Karpas-422 (cell line): ENCODE data around the gene CPT2. TPM values are rescaled to one million over a fixed set of nuclear protein-coding genes. Genes with fewer than 3 reads are reported as not detected.

Experiments used
- DNase-seq: peaks from one replicate; pipeline ENCODE4 v3.0.0-alpha.2; 2015
- H2AFZ ChIP-seq: fragments of 200-600 bp; sonication (generic); 2 replicates; pipeline ENCODE4 v1.6.1; 2014; ENCODE audit warnings: antibody characterized with exemption, low read length, mixed read lengths
- H3K27ac ChIP-seq: fragments of 200-600 bp; sonication (generic); 2 replicates; pipeline ENCODE4 v1.5.1; 2014; ENCODE audit warnings: mild to moderate bottlenecking, low read length, moderate library complexity
- H3K27me3 ChIP-seq: fragments of 200-600 bp; sonication (generic); 2 replicates; pipeline ENCODE4 v1.6.1; 2014; ENCODE audit warnings: low read length, mixed read lengths
- H3K36me3 ChIP-seq: fragments of 200-600 bp; sonication (generic); 2 replicates; pipeline ENCODE4 v1.6.1; 2014; ENCODE audit warnings: low read length, mixed read lengths; ENCODE audit not compliant: insufficient read depth
- H3K4me1 ChIP-seq: fragments of 200-600 bp; sonication (generic); 2 replicates; pipeline ENCODE4 v1.6.1; 2014; ENCODE audit warnings: mild to moderate bottlenecking, low read length, mixed read lengths
- H3K4me2 ChIP-seq: fragments of 200-600 bp; sonication (generic); 2 replicates; pipeline ENCODE4 v1.6.1; 2014; ENCODE audit warnings: low read length, low read depth, mild to moderate bottlenecking; ENCODE audit not compliant: poor library complexity, severe bottlenecking
- H3K4me3 ChIP-seq: fragments of 200-600 bp; sonication (generic); 2 replicates; pipeline ENCODE4 v1.5.1; 2014; ENCODE audit warnings: mild to moderate bottlenecking, antibody characterized with exemption, low read length, mixed read lengths
- H3K79me2 ChIP-seq: fragments of 200-600 bp; sonication (generic); 2 replicates; pipeline ENCODE4 v1.6.1; 2014; ENCODE audit warnings: mild to moderate bottlenecking, low read length, mixed read lengths
- H3K9ac ChIP-seq: fragments of 200-600 bp; sonication (generic); 2 replicates; pipeline ENCODE4 v1.6.0; 2014; ENCODE audit warnings: low read length
- H3K9me2 ChIP-seq: fragments of 200-600 bp; sonication (generic), shearing (Covaris generic); replicated peaks from 2 replicates; pipeline ENCODE4 v1.6.0; 2014; ENCODE audit warnings: mild to moderate bottlenecking, low read length, moderate library complexity; ENCODE audit not compliant: insufficient read depth
- H3K9me3 ChIP-seq: fragments of 300-700, 200-600 bp; sonication (generic); 2 replicates; pipeline ENCODE4 v1.6.1; 2014; ENCODE audit warnings: low read length, mixed read lengths
- H4K20me1 ChIP-seq: fragments of 200-600 bp; sonication (generic); 2 replicates; pipeline ENCODE4 v1.6.1; 2014; ENCODE audit warnings: mild to moderate bottlenecking, antibody characterized with exemption, low read length, low read depth; ENCODE audit not compliant: insufficient read depth
- total RNA-seq: library from RNA; depleted of rRNA; stranded (reverse); fragments of >200 nt; shearing (Covaris generic); gene quantifications from 2 replicates; pipeline ENCODE4 v1.2.3, GENCODE V29; 2014; ENCODE audit warnings: low replicate concordance

The CPT2 gene
- total RNA-seq, 1 experiment from 2014 or later = 37.3 TPM

- Histone ChIP-seq H3K9ac (no peak overlapping the region), H3K9me2 (no peaks in the 10 kb centered on the region), H3K27ac (no peak overlapping the region), H3K79me2 (no peaks in the 10 kb centered on the region), H3K36me3 (no peaks in the 10 kb centered on the region), H2AFZ (no peak overlapping the region), H3K27me3 (no peaks in the 10 kb centered on the region), H3K4me2 (no peak overlapping the region), H3K9me3 (no peaks in the 10 kb centered on the region), H3K4me3 (no peak overlapping the region), H3K4me1 (no peaks in the 10 kb centered on the region), H4K20me1 (no peaks in the 10 kb centered on the region)
- DNase-seq = no peak
Observed at GRCh38 chr1:53186533-53186932, 10.1 kb upstream of the CPT2 start.

GRCh38 chr1:53187401-53187800 lies 9.2 kb upstream of the CPT2 start:
- H3K4me2 ChIP-seq = no peak overlapping the region
- H3K36me3 ChIP-seq = no peaks in the 10 kb centered on the region
- H3K9me2 ChIP-seq = no peaks in the 10 kb centered on the region
- H3K79me2 ChIP-seq = no peaks in the 10 kb centered on the region
- H3K27ac ChIP-seq = no peak overlapping the region
- H3K9ac ChIP-seq = no peak overlapping the region
- DNase-seq = no peak
- H3K4me3 ChIP-seq = no peak overlapping the region
- no peaks in the 10 kb centered on the region for H3K9me3 ChIP-seq
- no peaks in the 10 kb centered on the region for H3K4me1 ChIP-seq
- H4K20me1 ChIP-seq = no peaks in the 10 kb centered on the region
- no peaks in the 10 kb centered on the region for H3K27me3 ChIP-seq
- H2AFZ ChIP-seq = no peak overlapping the region

DNA sequence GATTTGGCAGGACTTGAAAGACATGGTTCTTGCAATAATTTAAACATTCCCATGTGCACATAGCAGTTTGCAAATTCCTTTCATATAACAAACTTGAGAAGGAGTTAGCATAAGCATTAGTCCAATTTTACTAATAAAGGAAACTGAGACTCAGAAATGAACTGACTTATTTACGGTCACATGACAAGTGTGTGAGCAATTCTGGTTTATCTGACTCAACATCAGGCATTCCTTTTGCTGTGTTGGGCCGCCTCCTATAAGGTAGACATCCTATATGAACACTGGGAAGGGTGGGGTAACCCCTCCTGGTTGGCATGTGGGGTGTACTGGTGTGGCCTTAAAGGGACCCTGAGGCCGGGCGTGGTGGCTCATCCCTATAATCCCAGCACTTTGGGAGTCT lies 8.5 kb upstream of the CPT2 start:
- Histone ChIP-seq H4K20me1 (no peaks in the 10 kb centered on the region), H2AFZ (no peak overlapping the region), H3K9me2 (no peaks in the 10 kb centered on the region), H3K79me2 (no peaks in the 10 kb centered on the region), H3K36me3 (no peaks in the 10 kb centered on the region), H3K27me3 (no peaks in the 10 kb centered on the region), H3K9ac (no peak overlapping the region), H3K4me3 (no peak overlapping the region), H3K27ac (no peak overlapping the region), H3K4me2 (no peak overlapping the region), H3K9me3 (no peaks in the 10 kb centered on the region), H3K4me1 (no peaks in the 10 kb centered on the region)
- DNase-seq = no peak

DNA sequence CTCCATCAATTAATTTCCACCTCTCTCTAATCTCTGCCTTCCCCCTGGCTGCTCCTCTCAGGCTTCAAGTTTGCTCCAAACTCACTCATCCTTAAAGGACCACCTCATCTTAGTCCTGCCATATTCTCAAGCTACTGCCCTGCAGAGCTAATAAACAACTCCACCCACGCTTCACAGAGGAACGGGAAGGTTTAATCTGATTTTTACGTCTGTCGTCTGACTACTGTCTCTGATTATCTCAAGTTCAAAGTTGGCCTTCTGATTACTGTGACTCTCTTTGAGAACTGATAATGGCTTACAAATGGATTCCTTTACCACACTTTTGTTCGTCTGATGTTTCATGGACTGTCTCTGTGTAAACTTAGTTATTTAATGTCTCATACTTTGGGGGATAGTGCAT lies 7.6 kb upstream of the CPT2 start:
- Histone ChIP-seq H2AFZ (no peak overlapping the region), H3K9me2 (no peaks in the 10 kb centered on the region)

GRCh38 chr1:53190210-53190611 lies 6.4 kb upstream of the CPT2 start:
- Histone ChIP-seq H3K9ac (no peak overlapping the region), H2AFZ (no peak overlapping the region), H3K9me3 (no peaks in the 10 kb centered on the region), H3K4me3 (no peak overlapping the region), H3K4me1 (no peaks in the 10 kb centered on the region), H3K9me2 (no peaks in the 10 kb centered on the region), H3K79me2 (no peaks in the 10 kb centered on the region), H3K27ac (no peak overlapping the region), H3K4me2 (no peak overlapping the region), H3K36me3 (no peaks in the 10 kb centered on the region), H4K20me1 (no peaks in the 10 kb centered on the region), H3K27me3 (no peaks in the 10 kb centered on the region)
- no peak for DNase-seq

More for the DNA sequence above, 7.6 kb upstream of the CPT2 start:
- Histone ChIP-seq H3K79me2 (no peaks in the 10 kb centered on the region), H3K4me1 (no peaks in the 10 kb centered on the region), H3K9ac (no peak overlapping the region), H4K20me1 (no peaks in the 10 kb centered on the region), H3K27ac (no peak overlapping the region), H3K27me3 (no peaks in the 10 kb centered on the region), H3K4me3 (no peak overlapping the region), H3K36me3 (no peaks in the 10 kb centered on the region), H3K9me3 (no peaks in the 10 kb centered on the region), H3K4me2 (no peak overlapping the region)
- no peak for DNase-seq

GRCh38 chr1:53195246-53196016 lies 1.2 kb upstream of the CPT2 start:
- Histone ChIP-seq H3K4me1 (peaks cover 29% of the 10 kb centered on the region), H3K36me3 (no peaks in the 10 kb centered on the region), H3K4me2 (no peak overlapping the region), H3K9me3 (no peaks in the 10 kb centered on the region), H3K27ac (no peak overlapping the region), H3K9me2 (no peaks in the 10 kb centered on the region), H2AFZ (no peak overlapping the region), H3K79me2 (peaks cover 31% of the 10 kb centered on the region), H3K27me3 (no peaks in the 10 kb centered on the region), H3K4me3 (no peak overlapping the region), H4K20me1 (no peaks in the 10 kb centered on the region; the same call in 1 of the 2 replicates), H3K9ac (no peak overlapping the region)
- DNase-seq = no peak

DNA sequence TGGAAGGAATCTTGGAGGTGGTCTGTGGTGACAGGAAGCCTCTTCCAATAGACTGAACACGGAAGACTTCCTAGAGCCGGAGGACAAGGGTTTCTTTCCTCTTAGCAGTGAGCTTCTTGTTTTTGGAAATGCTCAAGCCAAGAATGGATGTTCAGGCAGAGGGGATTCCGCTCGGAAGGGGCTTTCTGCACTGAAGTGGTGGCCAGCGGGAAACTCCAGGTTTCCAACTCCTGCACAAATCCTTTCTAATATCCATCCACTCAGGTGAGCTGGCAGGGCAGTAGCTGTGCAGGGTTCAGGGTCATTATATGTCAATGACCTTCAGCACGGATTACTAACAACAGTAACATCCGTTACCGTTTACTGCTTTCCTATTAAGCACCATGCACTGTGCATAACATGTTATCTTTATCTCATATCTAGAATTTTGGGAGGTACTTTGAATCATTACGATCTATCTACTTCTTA lies 573 bp upstream of the CPT2 start:
- Histone ChIP-seq H3K79me2 (peaks cover 34% of the 10 kb centered on the region), H4K20me1 (no peaks in the 10 kb centered on the region; the same call in 1 of the 2 replicates), H2AFZ (peak overlapping the region; percentile 78; the same call in 1 of the 2 replicates), H3K4me3 (peak overlapping the region; percentile 95), H3K36me3 (0 out of 2 replicates have a peak, but pooled peaks cover 5% of the 10 kb centered on the region), H3K27me3 (no peaks in the 10 kb centered on the region), H3K9me3 (no peaks in the 10 kb centered on the region), H3K4me2 (peak overlapping the region; percentile 97), H3K9me2 (no peaks in the 10 kb centered on the region), H3K9ac (peak overlapping the region; percentile 98), H3K4me1 (peaks cover 29% of the 10 kb centered on the region), H3K27ac (no peak overlapping the region)
- no peak for DNase-seq

GRCh38 chr1:53197291-53198200 lies 922 bp downstream of the CPT2 start:
- no peaks in the 10 kb centered on the region for H3K9me3 ChIP-seq
- H3K27ac ChIP-seq = peak overlapping the region; percentile 67
- no peaks in the 10 kb centered on the region for H3K27me3 ChIP-seq
- peaks cover 19% of the 10 kb centered on the region for H3K36me3 ChIP-seq
- H3K4me1 ChIP-seq = peaks cover 29% of the 10 kb centered on the region
- peaks cover 34% of the 10 kb centered on the region for H3K79me2 ChIP-seq
- DNase-seq = peak; percentile 53
- peak overlapping the region; percentile 97 for H3K4me2 ChIP-seq
- no peaks in the 10 kb centered on the region; the same call in 1 of the 2 replicates for H4K20me1 ChIP-seq
- no peak overlapping the region for H2AFZ ChIP-seq
- H3K9ac ChIP-seq = peak overlapping the region; percentile 98
- no peaks in the 10 kb centered on the region for H3K9me2 ChIP-seq
- H3K4me3 ChIP-seq = peak overlapping the region; percentile 95
